ENCODE results near the gene TARDBP. TPM values are rescaled to one million over a fixed set of nuclear protein-coding genes. Genes with fewer than 3 reads are reported as not detected.

Gene TARDBP
- polyA plus RNA-seq, 3 donors, result 49.4 to 79.5 (median 61.4) TPM

DNA sequence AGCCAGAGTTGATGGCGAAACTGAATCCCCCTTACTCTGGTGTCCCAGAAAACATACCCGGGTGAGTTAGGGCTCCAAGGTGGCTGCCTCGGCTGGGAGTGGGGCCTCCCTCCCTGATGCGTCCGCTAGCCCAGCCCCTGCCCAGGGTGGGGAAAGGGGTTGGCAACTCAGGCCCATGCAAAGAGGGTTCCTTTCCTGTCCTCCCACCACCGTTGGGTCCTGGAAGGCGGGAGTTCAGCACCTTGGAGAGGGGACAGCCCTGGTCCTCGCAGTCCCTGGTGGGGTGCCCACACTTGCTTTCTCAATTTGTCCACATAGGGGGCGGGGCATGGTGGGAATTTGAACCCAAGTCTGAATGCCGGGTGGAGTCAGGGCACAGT is 41.3 kb downstream of the TARDBP start:
- no peak for DNase-seq
- H2AFZ ChIP-seq (ENCODE audit: insufficient read depth, low read depth, low read length, poor library complexity, severe bottlenecking), result no peak overlapping the region
- TF ChIP-seq, protein P1, sequence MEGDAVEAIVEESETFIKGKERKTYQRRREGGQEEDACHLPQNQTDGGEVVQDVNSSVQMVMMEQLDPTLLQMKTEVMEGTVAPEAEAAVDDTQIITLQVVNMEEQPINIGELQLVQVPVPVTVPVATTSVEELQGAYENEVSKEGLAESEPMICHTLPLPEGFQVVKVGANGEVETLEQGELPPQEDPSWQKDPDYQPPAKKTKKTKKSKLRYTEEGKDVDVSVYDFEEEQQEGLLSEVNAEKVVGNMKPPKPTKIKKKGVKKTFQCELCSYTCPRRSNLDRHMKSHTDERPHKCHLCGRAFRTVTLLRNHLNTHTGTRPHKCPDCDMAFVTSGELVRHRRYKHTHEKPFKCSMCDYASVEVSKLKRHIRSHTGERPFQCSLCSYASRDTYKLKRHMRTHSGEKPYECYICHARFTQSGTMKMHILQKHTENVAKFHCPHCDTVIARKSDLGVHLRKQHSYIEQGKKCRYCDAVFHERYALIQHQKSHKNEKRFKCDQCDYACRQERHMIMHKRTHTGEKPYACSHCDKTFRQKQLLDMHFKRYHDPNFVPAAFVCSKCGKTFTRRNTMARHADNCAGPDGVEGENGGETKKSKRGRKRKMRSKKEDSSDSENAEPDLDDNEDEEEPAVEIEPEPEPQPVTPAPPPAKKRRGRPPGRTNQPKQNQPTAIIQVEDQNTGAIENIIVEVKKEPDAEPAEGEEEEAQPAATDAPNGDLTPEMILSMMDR (IDR thresholded peaks at IDR 0.05), result no peak
- H3K4me1 Mint-ChIP-seq, result peaks cover 23% of the 10 kb centered on the region
- H3K27ac ChIP-seq (ENCODE audit: low read depth in 1 of 2, low read length in 2 of 2), result no peak overlapping the region
- no peak overlapping the region for H3K9ac ChIP-seq (ENCODE audit: insufficient read depth, low read length, poor library complexity, severe bottlenecking)
- H3K27me3 ChIP-seq (ENCODE audit: control insufficient read depth in 2 of 2, insufficient read depth in 2 of 2, low read length in 2 of 2), result no peaks in the 10 kb centered on the region
- peaks cover 20 to 40% of the 10 kb centered on the region in 2 donors for H3K36me3 Mint-ChIP-seq
- peaks cover 12 to 32% of the 10 kb centered on the region in 2 donors for H3K36me3 ChIP-seq (replicated peaks in 1 of 2; ENCODE audit: control insufficient read depth in 1 of 2, insufficient read depth in 2 of 2, low read length in 2 of 2)
- H3K79me2 ChIP-seq (ENCODE audit: insufficient read depth, low read length), result peaks cover 4% of the 10 kb centered on the region
- no peak overlapping the region for H3K4me3 ChIP-seq (replicated peaks in 1 of 3; ENCODE audit: low read depth in 2 of 3, low read length in 3 of 3)
- H3K4me3 Mint-ChIP-seq, result no peak overlapping the region
- H3K9me3 ChIP-seq (replicated peaks in 1 of 2; ENCODE audit: control insufficient read depth in 1 of 2, insufficient read depth in 1 of 2, low read length in 2 of 2), result no peaks in the 10 kb centered on the region
- no peak overlapping the region for H3K4me2 ChIP-seq (replicated peaks; ENCODE audit: extremely low read depth, low read length, poor library complexity, severe bottlenecking)
- H4K20me1 ChIP-seq (ENCODE audit: insufficient read depth, low read length), result no peaks in the 10 kb centered on the region
- peaks cover 0 to 6% (median 0%) of the 10 kb centered on the region in 7 donors for H3K9me3 Mint-ChIP-seq
- peaks cover 12 to 22% of the 10 kb centered on the region in 2 donors for H3K4me1 ChIP-seq (ENCODE audit: control insufficient read depth in 1 of 2, insufficient read depth in 2 of 2, low read length in 2 of 2)
- intact Hi-C loops (cut with micrococcal nuclease), result no loop called here
- 67% methylated on average over 4 of the region's 10 CpGs for WGBS (ENCODE audit: insufficient coverage)
- no peak overlapping the region for H3K27ac Mint-ChIP-seq
- H3K27me3 Mint-ChIP-seq (ENCODE audit: low read depth in 3 of 3), result peaks cover 0 to 6% (median 5%) of the 10 kb centered on the region in 3 donors

DNA sequence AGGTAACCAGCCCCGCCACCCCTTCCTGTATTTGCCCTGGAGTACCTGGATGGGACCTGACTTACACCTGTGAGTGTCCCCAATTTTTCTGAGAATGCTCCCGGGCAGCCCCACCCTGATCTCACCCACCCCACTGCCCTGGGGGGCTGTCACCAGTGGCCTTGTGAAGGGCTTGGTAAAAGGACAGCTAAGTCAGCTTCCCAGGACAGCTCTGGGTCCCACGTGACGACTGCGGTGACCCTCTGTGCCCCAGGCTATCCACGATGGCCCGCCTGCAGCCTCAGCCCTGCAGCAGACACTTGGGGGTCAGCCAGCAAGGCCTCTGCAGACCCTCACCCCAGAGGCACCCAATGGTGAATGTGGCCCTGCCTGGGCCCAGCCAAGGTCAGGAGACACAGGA is 41.7 kb downstream of the TARDBP start:
- intact Hi-C loops (cut with micrococcal nuclease), result no loop called here
- peaks cover 0 to 6% (median 5%) of the 10 kb centered on the region in 3 donors for H3K27me3 Mint-ChIP-seq (ENCODE audit: low read depth in 3 of 3)
- no peak overlapping the region for H2AFZ ChIP-seq (ENCODE audit: insufficient read depth, low read depth, low read length, poor library complexity, severe bottlenecking)
- H3K4me1 Mint-ChIP-seq, result peaks cover 27% of the 10 kb centered on the region
- WGBS (ENCODE audit: insufficient coverage), result 96% methylated on average over 7 of the region's 7 CpGs
- H3K4me3 Mint-ChIP-seq, result no peak overlapping the region
- H3K27me3 ChIP-seq (ENCODE audit: control insufficient read depth in 2 of 2, insufficient read depth in 2 of 2, low read length in 2 of 2), result no peaks in the 10 kb centered on the region
- peaks cover 0 to 6% (median 0%) of the 10 kb centered on the region in 7 donors for H3K9me3 Mint-ChIP-seq
- no peak overlapping the region for H3K4me2 ChIP-seq (replicated peaks; ENCODE audit: extremely low read depth, low read length, poor library complexity, severe bottlenecking)
- H3K27ac ChIP-seq (ENCODE audit: low read depth in 1 of 2, low read length in 2 of 2), result no peak overlapping the region
- H3K27ac Mint-ChIP-seq, result no peak overlapping the region
- H3K4me3 ChIP-seq (replicated peaks in 1 of 3; ENCODE audit: low read depth in 2 of 3, low read length in 3 of 3), result no peak overlapping the region
- H3K9me3 ChIP-seq (replicated peaks in 1 of 2; ENCODE audit: control insufficient read depth in 1 of 2, insufficient read depth in 1 of 2, low read length in 2 of 2), result no peaks in the 10 kb centered on the region
- peaks cover 16 to 26% of the 10 kb centered on the region in 2 donors for H3K4me1 ChIP-seq (ENCODE audit: control insufficient read depth in 1 of 2, insufficient read depth in 2 of 2, low read length in 2 of 2)
- no peak overlapping the region for H3K9ac ChIP-seq (ENCODE audit: insufficient read depth, low read length, poor library complexity, severe bottlenecking)
- TF ChIP-seq, protein P1 (IDR thresholded peaks at IDR 0.05), result no peak
- H3K36me3 ChIP-seq (replicated peaks in 1 of 2; ENCODE audit: control insufficient read depth in 1 of 2, insufficient read depth in 2 of 2, low read length in 2 of 2), result peaks cover 12 to 32% of the 10 kb centered on the region in 2 donors
- peaks cover 8% of the 10 kb centered on the region for H3K79me2 ChIP-seq (ENCODE audit: insufficient read depth, low read length)
- no peaks in the 10 kb centered on the region for H4K20me1 ChIP-seq (ENCODE audit: insufficient read depth, low read length)
- DNase-seq, result no peak
- peaks cover 20 to 40% of the 10 kb centered on the region in 2 donors for H3K36me3 Mint-ChIP-seq

Data from CD14-positive monocyte (primary cell).